ENCODE data around the gene PFAS.

DNA sequence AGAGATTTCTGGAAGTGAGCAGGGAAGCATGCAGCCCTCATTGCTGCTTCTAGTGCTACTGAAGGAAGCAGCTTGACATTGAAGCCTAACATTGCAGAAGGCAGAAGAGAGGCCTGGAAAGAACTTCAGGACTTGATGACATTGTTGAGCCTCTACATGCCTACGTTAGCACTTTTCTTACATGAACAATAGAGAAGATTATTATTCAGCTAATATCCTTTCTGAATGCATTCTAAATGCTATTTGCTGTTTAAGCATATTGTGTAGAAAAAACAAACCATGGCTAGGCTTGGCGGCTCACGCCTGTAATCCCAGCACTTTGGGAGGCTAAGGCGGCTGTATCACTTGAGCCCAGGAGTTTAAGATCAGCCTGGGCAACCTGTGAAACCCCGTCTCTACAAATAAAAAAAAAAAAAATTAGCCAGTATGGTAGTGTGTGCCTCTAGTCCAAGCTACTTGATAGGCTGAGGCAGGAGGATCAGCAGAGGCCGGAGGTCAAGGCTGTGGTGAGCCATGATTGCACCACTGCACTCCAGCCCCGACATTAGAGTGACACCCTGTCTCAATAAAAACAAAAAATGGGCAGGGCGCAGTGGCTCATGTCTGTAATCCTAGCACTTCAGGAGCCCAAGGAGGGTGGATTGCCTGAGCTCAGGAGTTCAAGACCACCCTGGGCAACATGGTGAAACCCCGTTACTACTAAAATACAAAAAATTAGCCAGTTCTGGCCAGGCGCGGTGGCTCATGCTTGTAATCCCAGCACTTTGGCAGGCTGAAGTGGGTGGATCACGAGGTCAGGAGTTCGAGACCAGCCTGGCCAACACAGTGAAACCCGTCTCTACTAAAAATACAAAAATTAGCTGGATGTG, 36.5 kb upstream of the PFAS start:
- TF ChIP-seq, protein P1, sequence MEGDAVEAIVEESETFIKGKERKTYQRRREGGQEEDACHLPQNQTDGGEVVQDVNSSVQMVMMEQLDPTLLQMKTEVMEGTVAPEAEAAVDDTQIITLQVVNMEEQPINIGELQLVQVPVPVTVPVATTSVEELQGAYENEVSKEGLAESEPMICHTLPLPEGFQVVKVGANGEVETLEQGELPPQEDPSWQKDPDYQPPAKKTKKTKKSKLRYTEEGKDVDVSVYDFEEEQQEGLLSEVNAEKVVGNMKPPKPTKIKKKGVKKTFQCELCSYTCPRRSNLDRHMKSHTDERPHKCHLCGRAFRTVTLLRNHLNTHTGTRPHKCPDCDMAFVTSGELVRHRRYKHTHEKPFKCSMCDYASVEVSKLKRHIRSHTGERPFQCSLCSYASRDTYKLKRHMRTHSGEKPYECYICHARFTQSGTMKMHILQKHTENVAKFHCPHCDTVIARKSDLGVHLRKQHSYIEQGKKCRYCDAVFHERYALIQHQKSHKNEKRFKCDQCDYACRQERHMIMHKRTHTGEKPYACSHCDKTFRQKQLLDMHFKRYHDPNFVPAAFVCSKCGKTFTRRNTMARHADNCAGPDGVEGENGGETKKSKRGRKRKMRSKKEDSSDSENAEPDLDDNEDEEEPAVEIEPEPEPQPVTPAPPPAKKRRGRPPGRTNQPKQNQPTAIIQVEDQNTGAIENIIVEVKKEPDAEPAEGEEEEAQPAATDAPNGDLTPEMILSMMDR (IDR thresholded peaks at IDR 0.05) = no peak
- TF ChIP-seq POLR2A (IDR thresholded peaks at IDR 0.05) = no peak

All from lower leg skin (tissue), 3 donors.